OCI-LY1 (cell line): ENCODE results near the gene LCE2A.

Experiments
- H2AFZ ChIP-seq: fragments of 200-600 bp; sonication (generic), shearing (Covaris generic); 2 replicates; pipeline ENCODE4 v1.6.0; 2014; ENCODE audit warnings: antibody characterized with exemption, mild to moderate bottlenecking, low read length
- H3F3A ChIP-seq: fragments of 200-600 bp; sonication (generic), shearing (Covaris generic); 2 replicates; pipeline ENCODE4 v1.6.0; 2014; ENCODE audit warnings: mild to moderate bottlenecking, antibody characterized with exemption, low read length, moderate library complexity; ENCODE audit not compliant: insufficient read depth
- H3K27ac ChIP-seq: fragments of 200-600 bp; sonication (generic); 2 replicates; pipeline ENCODE4 v1.5.1; 2014; ENCODE audit warnings: low read length, mixed run types, mild to moderate bottlenecking, low read depth; ENCODE audit not compliant: poor library complexity, severe bottlenecking
- H3K27me3 ChIP-seq: fragments of 200-600 bp; sonication (generic); 2 replicates; pipeline ENCODE4 v1.6.0; 2014; ENCODE audit warnings: antibody characterized with exemption, mild to moderate bottlenecking, low read length, moderate library complexity; ENCODE audit not compliant: insufficient read depth
- H3K36me3 ChIP-seq: fragments of 200-600 bp; sonication (generic); 2 replicates; pipeline ENCODE4 v1.6.1; 2014; ENCODE audit warnings: mild to moderate bottlenecking, antibody characterized with exemption, low read length, moderate library complexity, mixed read lengths; ENCODE audit not compliant: insufficient read depth
- H3K4me1 ChIP-seq: fragments of 200-600 bp; sonication (generic); 2 replicates; pipeline ENCODE4 v1.5.1; 2014; ENCODE audit warnings: mild to moderate bottlenecking, low read length, moderate library complexity; ENCODE audit not compliant: insufficient read depth, severe bottlenecking
- H3K4me2 ChIP-seq: fragments of 200-600 bp; sonication (generic), shearing (Covaris generic); 2 replicates; pipeline ENCODE4 v1.6.1; 2014; ENCODE audit warnings: low read length
- H3K4me3 ChIP-seq: fragments of 200-600 bp; sonication (generic); 2 replicates; pipeline ENCODE4 v1.5.1; 2014; ENCODE audit warnings: low read length, low read depth, mild to moderate bottlenecking, mixed read lengths; ENCODE audit not compliant: poor library complexity, severe bottlenecking
- H3K79me2 ChIP-seq: fragments of 200-600 bp; shearing (Covaris generic); 2 replicates; pipeline ENCODE4 v1.6.1; 2016; ENCODE audit warnings: mixed run types, low read length, mixed read lengths; ENCODE audit not compliant: insufficient read depth
- H3K9ac ChIP-seq: fragments of 200-600 bp; sonication (generic), shearing (Covaris generic); 2 replicates; pipeline ENCODE4 v1.6.1; 2014; ENCODE audit warnings: mild to moderate bottlenecking, low read length, mixed read lengths
- H3K9me2 ChIP-seq: fragments of 200-600 bp; sonication (generic), shearing (Covaris generic); 2 replicates; pipeline ENCODE4 v1.6.1; 2014; ENCODE audit warnings: low read depth, mild to moderate bottlenecking, low read length, mixed read lengths
- H3K9me3 ChIP-seq: fragments of 200-600 bp; shearing (Covaris generic); 2 replicates; pipeline ENCODE4 v1.6.1; 2014; ENCODE audit warnings: low read length, mixed read lengths
- H4K20me1 ChIP-seq: fragments of 200-600 bp; sonication (generic), shearing (Covaris generic); 2 replicates; pipeline ENCODE4 v1.6.0; 2016; ENCODE audit warnings: mild to moderate bottlenecking, low read length; ENCODE audit not compliant: insufficient read depth
- CTCF ChIP-seq: fragments of 200-600 bp; sonication (generic), shearing (Covaris generic); IDR thresholded peaks from 2 replicates; pipeline ENCODE4 v1.5.1; 2017; ENCODE audit warnings: mild to moderate bottlenecking, antibody characterized with exemption, low read length, moderate library complexity, mixed read lengths
- EZH2 ChIP-seq: fragments of 200-600 bp; sonication (generic), shearing (Covaris generic); IDR thresholded peaks from 2 replicates; pipeline ENCODE4 v1.8.0; 2017; ENCODE audit warnings: borderline replicate concordance, mixed run types, mild to moderate bottlenecking, antibody characterized with exemption, low read length, moderate library complexity, mixed read lengths

The LCE2A gene

GRCh38 chr1:152707860-152708259 is 9.7 kb downstream of the LCE2A start, which contains the start of gene LCE4A:
TSS of gene LCE4A (plus strand) at chr1:152708160. CDS start at chr1:152709076, 916 bp downstream.
- no peak within 1 kb of the TSS for H3K4me2 ChIP-seq
- no peaks in the 10 kb centered on the region for H3K27me3 ChIP-seq
- H3K27ac ChIP-seq = no peak within 1 kb of the TSS
- no peaks in the 10 kb centered on the region for H3K9me3 ChIP-seq
- no peak for TF ChIP-seq CTCF
- no peak for TF ChIP-seq EZH2
- H3K4me3 ChIP-seq = no peak within 1 kb of the TSS
- no peaks in the 10 kb centered on the region for H3K79me2 ChIP-seq
- H3F3A ChIP-seq = no peaks in the 10 kb centered on the region
- no peaks in the 10 kb centered on the region; the same call in 1 of the 2 replicates for H3K9me2 ChIP-seq
- H3K9ac ChIP-seq = no peak within 1 kb of the TSS
- H4K20me1 ChIP-seq = no peaks in the 10 kb centered on the region
- H3K36me3 ChIP-seq = no peaks in the 10 kb centered on the region
- H3K4me1 ChIP-seq = no peaks in the 10 kb centered on the region
- no peak within 1 kb of the TSS for H2AFZ ChIP-seq

GRCh38 chr1:152718238-152718637 is 20.1 kb downstream of the LCE2A start:
- no peaks in the 10 kb centered on the region for H3K9me3 ChIP-seq
- H2AFZ ChIP-seq = no peak overlapping the region
- TF ChIP-seq CTCF (no peak), EZH2 (no peak)
- H3K9me2 ChIP-seq = no peaks in the 10 kb centered on the region
- no peaks in the 10 kb centered on the region for H3K79me2 ChIP-seq
- H3K9ac ChIP-seq = no peak overlapping the region
- H3K4me1 ChIP-seq = no peaks in the 10 kb centered on the region
- no peak overlapping the region for H3K4me2 ChIP-seq
- H3K27ac ChIP-seq = no peak overlapping the region
- H3K4me3 ChIP-seq = no peak overlapping the region
- H4K20me1 ChIP-seq = no peaks in the 10 kb centered on the region
- no peaks in the 10 kb centered on the region for H3K27me3 ChIP-seq
- no peaks in the 10 kb centered on the region for H3K36me3 ChIP-seq
- no peaks in the 10 kb centered on the region for H3F3A ChIP-seq

GRCh38 chr1:152725261-152725660 is 27.1 kb downstream of the LCE2A start:
- H3K9ac ChIP-seq = no peak overlapping the region
- H3K9me3 ChIP-seq = no peaks in the 10 kb centered on the region
- H3K4me2 ChIP-seq = no peak overlapping the region
- H4K20me1 ChIP-seq = no peaks in the 10 kb centered on the region
- no peak overlapping the region for H3K27ac ChIP-seq
- H3K27me3 ChIP-seq = no peaks in the 10 kb centered on the region
- no peaks in the 10 kb centered on the region for H3K4me1 ChIP-seq
- H3K9me2 ChIP-seq = no peaks in the 10 kb centered on the region
- H3F3A ChIP-seq = no peaks in the 10 kb centered on the region
- TF ChIP-seq EZH2 (no peak), CTCF (no peak)
- no peaks in the 10 kb centered on the region for H3K36me3 ChIP-seq
- no peaks in the 10 kb centered on the region for H3K79me2 ChIP-seq
- no peak overlapping the region for H2AFZ ChIP-seq
- no peak overlapping the region for H3K4me3 ChIP-seq
